Gastroesophageal sphincter (tissue), 3 donors: ENCODE measurements around the gene SPAG16.

ENCODE experiments used
- EP300 ChIP-seq: sonication (generic); formaldehyde crosslinking; IDR thresholded peaks from one replicate; pipeline ENCODE4 v1.6.1; 2017; ENCODE audit warnings: antibody characterized with exemption, mild to moderate bottlenecking
- POLR2A ChIP-seq, 2 donors: fragments of 450-650 bp; IDR thresholded peaks; one replicate each; pipeline ENCODE4 v1.6.1; 2017; ENCODE audit warnings: antibody characterized with exemption in 2 of 2, mild to moderate bottlenecking in 2 of 2, moderate library complexity in 1 of 2
- POLR2AphosphoS5 ChIP-seq: sonication (generic); formaldehyde crosslinking; IDR thresholded peaks from one replicate; pipeline ENCODE4 v1.6.1; 2017; ENCODE audit warnings: antibody characterized with exemption
- TF ChIP-seq, protein P1 (sequence below), 4 experiments: fragments of 200-600 bp in 2 of 4; fragments of 450-650 bp in 2 of 4; sonication (generic) in 1 of 4; IDR thresholded peaks; one replicate each; pipeline ENCODE4 v1.5.1; 2017 to 2019; ENCODE audit warnings: antibody characterized with exemption in 4 of 4, mild to moderate bottlenecking in 2 of 4, moderate library complexity in 2 of 4

DNA sequence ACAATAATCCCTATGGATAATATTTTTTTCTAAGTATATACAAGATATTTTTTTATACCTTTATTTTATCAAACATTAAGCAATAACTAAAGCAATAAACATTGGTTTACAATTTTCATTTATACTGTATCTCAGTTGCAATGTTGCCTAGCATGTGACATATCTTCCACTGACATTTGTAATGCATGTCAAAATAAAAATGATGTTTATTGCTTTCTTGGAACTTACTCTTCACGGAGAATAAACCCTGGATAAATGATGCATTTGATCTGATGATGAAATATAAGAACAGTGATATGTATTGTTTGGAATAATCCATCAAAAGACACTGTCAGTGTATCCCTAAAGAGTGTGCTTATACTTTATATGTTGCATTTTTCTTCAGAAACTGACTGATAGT lies 135.7 kb downstream of the SPAG16 start:
- TF ChIP-seq, protein P1, sequence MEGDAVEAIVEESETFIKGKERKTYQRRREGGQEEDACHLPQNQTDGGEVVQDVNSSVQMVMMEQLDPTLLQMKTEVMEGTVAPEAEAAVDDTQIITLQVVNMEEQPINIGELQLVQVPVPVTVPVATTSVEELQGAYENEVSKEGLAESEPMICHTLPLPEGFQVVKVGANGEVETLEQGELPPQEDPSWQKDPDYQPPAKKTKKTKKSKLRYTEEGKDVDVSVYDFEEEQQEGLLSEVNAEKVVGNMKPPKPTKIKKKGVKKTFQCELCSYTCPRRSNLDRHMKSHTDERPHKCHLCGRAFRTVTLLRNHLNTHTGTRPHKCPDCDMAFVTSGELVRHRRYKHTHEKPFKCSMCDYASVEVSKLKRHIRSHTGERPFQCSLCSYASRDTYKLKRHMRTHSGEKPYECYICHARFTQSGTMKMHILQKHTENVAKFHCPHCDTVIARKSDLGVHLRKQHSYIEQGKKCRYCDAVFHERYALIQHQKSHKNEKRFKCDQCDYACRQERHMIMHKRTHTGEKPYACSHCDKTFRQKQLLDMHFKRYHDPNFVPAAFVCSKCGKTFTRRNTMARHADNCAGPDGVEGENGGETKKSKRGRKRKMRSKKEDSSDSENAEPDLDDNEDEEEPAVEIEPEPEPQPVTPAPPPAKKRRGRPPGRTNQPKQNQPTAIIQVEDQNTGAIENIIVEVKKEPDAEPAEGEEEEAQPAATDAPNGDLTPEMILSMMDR (IDR thresholded peaks at IDR 0.05): no peak
- TF ChIP-seq EP300: no peak
- no peak for TF ChIP-seq POLR2AphosphoS5
- TF ChIP-seq POLR2A (IDR thresholded peaks at IDR 0.05): no peak
